Measurements from ENCODE around the gene DKK2.
"Not testable (repeated sequence)": the region's sequence is repeated elsewhere in the genome, so short reads cannot be mapped to it uniquely, and the experiment has no call there.

Gene DKK2

GRCh38 chr4:107011312-107011711 is 24.8 kb downstream of the DKK2 start:
- no peak for DNase-seq

- DNase-seq = no peak
These were observed 26.7 kb downstream of the DKK2 start for GRCh38 chr4:107009196-107009968.

- DNase-seq = no peak
These were observed 28.0 kb downstream of the DKK2 start for GRCh38 chr4:107008115-107008514.

- DNase-seq = no peak
These were observed 29.9 kb downstream of the DKK2 start for GRCh38 chr4:107006218-107006617.

DNA sequence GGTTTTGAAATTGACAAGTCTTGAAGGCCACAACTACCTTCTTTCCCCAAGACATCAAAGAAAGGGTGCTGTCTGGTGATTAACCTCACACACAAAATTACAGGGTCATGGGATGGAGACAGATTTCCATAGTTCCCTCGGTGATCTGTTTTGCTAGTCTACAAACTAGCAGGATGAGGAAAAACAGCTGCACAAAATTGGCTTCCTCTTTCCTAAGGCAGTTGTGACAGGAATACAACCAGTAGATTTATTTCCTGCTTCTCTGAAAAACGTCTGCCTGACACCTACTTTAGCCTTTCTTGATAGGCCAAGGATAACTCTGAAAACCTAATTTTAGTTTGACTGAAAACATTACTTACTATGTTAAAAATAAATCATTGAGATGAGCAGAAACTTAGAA is 39.6 kb downstream of the DKK2 start:
- no peak for DNase-seq

GRCh38 chr4:106993827-106994226 is 42.3 kb downstream of the DKK2 start:
- DNase-seq = no peak

GRCh38 chr4:106987311-106987710 is 48.8 kb downstream of the DKK2 start:
- no peak for DNase-seq

- no peak for DNase-seq
These were observed 49.6 kb downstream of the DKK2 start for GRCh38 chr4:106986486-106986885.

GRCh38 chr4:106985830-106986229 is 50.3 kb downstream of the DKK2 start:
- no peak for DNase-seq

DNA sequence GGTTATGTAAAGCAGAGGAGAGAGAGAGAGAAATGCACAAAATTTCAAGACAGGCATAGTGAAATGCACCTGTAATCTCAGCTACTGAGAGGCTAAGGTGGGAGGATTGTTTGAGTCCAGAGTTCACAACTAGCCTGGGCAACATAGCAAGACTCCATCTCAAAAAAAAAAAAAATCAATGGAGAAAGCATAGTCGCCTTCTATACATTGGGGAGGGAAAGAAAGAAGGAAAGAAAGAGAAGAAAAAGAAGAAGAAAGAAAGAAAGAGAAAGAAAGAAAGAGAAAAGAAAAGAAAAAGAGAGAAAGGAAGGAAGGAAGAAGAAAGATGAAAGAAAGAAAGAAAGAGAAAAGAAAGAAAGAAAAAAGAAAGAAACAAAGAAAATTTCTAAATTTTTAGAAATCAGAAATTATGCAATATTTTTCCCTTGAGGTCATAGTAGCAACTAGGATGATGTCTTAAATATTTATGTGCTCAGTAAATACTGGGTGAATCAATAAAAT is 53.4 kb downstream of the DKK2 start:
- no peak for DNase-seq

GRCh38 chr4:106981431-106981830 is 54.7 kb downstream of the DKK2 start:
- DNase-seq = no peak

- no peak for DNase-seq
These were observed 56.6 kb downstream of the DKK2 start for GRCh38 chr4:106979476-106979875.

GRCh38 chr4:106978046-106978774 is 57.9 kb downstream of the DKK2 start:
- DNase-seq = no peak

- no peak for DNase-seq
These were observed 64.5 kb downstream of the DKK2 start for GRCh38 chr4:106971636-106972035.

DNA sequence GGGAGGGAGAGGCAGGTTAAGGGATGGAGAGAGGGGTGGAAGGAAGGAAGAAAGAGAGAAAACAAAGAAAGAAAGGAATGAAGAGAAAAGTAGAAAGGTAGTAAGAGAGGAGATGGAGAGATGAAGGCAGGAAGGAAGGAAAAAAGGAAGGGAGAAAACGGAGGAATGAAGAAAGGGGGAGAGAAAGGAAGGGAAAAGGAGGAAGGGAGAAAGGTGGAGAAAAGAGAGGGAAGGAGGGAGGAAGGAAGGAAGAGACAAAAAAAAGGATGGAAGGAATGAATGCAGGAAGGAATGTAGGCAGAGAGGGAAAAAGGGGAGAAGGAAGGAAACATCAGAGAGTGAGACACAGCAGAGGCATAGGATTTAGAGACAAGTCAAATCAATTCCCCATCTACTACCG is 68.2 kb downstream of the DKK2 start:
- no peak for DNase-seq

DNA sequence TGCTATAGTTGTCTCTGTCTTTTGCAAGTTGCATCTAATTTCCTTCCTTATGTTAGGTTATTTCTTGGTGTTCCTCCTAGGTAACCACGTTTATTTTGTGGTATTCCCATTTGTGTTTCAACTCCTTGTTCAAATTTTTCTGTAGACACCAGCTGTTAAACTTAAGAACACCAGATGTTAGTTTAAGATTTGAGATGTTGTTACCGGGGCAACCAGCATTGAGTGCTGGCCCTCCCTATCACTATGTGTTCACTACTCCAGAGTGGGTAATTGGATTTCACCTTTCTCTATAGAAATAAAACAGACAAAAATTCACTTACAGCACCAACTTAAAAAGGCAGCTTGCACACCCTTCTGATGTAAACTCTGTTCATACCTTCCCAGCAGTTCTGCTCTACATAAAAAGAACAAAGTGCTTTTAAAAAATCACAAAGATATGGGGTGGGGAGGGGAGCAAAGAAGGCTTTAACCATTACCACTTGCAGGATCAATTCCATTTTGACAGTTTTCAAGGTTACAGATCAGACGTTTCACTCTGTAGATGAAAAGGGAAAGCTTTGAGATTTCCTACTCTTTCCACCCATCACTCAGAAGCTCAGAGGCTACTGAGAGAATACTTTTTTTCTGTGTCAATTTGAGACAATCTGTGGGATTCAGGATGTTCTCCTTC is 82.9 kb downstream of the DKK2 start:
- no peak for DNase-seq

- DNase-seq = no peak
These were observed 84.2 kb downstream of the DKK2 start for GRCh38 chr4:106951891-106952290.

- no peak for DNase-seq
These were observed 94.3 kb downstream of the DKK2 start for GRCh38 chr4:106941841-106942240.

DNA sequence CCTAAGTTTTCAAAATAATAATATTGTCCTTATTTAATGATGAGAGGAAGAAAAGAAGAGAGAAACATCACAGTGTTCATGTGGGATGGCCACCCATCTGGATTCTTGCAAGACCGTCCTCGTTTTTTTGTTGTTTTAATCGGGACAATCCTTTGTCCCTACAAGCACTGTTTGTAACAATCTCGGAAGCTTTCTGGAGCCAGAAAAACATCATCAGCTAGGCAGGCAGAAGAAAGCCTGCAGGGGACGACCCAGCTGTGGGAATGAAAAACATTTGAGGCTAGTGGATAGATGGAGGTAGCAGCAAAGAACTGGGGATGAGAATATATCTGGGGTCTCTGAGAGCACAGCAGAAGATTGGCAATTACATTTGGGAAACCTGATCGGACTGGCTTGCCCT is 105.6 kb downstream of the DKK2 start:
- no peak for DNase-seq

- DNase-seq = no peak
These were observed 106.9 kb downstream of the DKK2 start for GRCh38 chr4:106929248-106929647.

GRCh38 chr4:106914223-106914622 is 121.9 kb downstream of the DKK2 start:
- no peak for DNase-seq

DNA sequence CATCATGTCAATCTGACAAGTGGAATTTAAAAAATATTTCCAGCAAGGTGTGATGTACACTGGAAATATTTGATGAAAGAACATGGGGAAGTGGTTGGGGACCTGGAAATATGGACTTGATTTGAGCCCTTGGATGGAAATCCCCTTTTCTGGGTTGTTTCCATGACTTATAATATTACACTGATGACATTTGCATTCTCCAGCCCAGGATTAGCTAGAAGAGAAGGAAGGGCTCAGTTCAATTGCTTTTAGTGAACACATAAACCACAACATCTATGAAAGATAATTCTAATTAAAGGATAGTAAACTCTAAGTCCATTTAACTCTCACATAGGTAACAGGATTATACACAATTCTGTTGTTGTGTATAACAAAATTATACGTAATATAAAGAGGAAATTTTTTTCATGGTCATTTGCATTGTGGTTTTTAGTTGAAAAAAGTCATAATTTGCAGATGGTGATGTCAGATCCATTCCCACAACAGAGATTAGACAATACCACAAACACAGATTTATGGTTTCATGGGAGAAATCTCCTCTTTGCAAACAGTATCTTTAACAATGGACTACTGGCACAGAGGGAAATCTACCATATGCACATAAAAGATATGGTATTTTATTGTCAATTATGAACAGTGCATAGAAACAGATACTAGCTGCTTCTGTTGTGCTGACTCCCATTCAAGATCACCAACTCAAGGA is 126.5 kb downstream of the DKK2 start:
- no peak for DNase-seq

DNA sequence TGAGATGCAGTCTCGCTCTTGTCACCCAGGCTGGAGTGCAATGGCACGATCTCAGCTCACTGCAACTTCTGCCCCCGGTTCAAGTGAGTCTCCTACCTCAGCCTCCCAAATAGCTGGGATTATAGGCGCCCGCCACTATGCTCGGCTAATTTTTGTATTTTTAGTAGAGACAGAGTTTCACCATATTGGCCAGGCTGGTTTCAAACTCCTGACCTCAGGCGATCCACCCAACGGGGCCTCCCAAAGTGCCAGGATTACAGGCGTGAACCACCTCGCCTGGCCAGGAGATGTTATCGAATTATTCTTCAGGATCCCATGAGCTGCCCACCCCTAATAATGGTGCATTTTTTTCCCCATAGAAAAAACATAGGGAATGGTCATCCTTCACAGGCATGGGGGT is 128.1 kb downstream of the DKK2 start:
- not testable (repeated sequence) for DNase-seq

All from C1 segment of cervical spinal cord (tissue), 14 donors.